22Rv1 (cell line): ENCODE data around the gene ARG1.

ENCODE experiments used
- H3K27ac ChIP-seq: fragments of 450-650 bp; 2 replicates; pipeline ENCODE4 v1.5.1; 2017
- ZFX ChIP-seq: fragments of 450-650 bp; IDR thresholded peaks from 2 replicates; pipeline ENCODE4 v1.6.1; 2017; ENCODE audit warnings: antibody characterized with exemption, borderline replicate concordance

The ARG1 gene

GRCh38 chr6:131631625-131632289 is 58.7 kb downstream of the ARG1 start:
- peak overlapping the region; percentile 77 for H3K27ac ChIP-seq
- no peak for TF ChIP-seq ZFX
